ENCODE measurements around the gene KLHL9.

KLHL9 gene

DNA sequence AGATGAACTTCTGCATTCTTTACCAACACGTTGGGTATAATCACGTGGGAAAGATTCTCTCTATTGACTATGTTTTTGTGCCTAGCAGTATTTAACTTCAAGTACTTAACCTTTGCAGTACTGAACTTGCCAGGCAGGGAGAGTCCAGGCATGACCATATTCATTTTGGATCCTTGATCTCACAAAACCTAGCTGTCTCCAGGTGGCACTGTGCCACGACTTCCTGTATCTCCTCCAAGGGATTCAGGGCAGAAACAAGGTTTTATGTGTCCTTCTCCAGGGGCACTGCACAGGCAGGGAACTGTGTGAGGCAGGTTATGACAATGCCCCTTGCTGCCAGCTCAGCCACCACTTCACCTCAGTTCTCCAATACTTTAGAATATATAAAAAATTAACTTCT lies 18.3 kb downstream of the KLHL9 start:
- TF ChIP-seq, protein P1, sequence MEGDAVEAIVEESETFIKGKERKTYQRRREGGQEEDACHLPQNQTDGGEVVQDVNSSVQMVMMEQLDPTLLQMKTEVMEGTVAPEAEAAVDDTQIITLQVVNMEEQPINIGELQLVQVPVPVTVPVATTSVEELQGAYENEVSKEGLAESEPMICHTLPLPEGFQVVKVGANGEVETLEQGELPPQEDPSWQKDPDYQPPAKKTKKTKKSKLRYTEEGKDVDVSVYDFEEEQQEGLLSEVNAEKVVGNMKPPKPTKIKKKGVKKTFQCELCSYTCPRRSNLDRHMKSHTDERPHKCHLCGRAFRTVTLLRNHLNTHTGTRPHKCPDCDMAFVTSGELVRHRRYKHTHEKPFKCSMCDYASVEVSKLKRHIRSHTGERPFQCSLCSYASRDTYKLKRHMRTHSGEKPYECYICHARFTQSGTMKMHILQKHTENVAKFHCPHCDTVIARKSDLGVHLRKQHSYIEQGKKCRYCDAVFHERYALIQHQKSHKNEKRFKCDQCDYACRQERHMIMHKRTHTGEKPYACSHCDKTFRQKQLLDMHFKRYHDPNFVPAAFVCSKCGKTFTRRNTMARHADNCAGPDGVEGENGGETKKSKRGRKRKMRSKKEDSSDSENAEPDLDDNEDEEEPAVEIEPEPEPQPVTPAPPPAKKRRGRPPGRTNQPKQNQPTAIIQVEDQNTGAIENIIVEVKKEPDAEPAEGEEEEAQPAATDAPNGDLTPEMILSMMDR (IDR thresholded peaks at IDR 0.05; ENCODE audit: low read depth, low read length) = no peak
- no peak for DNase-seq (ENCODE audit: extremely low read depth, low read depth)

DNA sequence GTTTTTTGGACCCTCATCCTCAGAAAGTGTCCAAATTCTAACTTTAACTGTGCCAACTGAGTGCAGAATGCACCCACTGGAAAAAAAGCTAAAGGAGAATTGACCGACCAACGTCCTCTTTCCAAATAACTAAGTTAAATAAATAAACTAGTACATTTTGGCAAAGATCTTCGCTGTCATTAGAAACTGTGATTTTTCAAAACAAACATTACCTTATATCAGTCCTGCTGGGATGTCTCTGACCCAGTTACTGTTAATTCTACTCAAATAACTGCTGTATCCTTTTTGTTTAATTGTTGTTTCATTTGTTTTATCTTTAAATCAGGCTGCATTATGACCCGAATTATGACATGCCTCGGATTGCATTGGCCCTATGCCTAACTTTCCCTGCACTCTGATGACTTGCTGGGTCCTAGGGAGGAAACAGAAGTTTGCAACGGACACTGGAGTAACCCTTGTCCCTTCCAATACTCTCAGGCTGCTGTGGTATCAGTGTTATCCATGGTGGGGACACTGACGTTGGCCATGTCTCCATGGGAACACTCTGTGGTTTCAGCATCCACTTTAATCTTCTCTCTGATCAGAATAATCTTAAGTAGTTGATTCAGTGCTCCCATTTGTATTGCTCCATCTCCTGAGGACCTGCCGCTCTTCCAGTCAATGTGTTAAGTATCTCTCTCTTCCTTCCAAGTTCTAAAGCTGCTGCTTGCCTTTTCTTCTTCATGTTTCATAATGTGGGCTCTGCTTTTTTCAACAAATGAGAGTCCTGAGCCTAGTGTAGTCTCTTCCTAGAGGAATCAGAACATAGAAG lies 19.0 kb downstream of the KLHL9 start:
- DNase-seq (ENCODE audit: extremely low read depth, low read depth) = no peak
- TF ChIP-seq, protein P1 (IDR thresholded peaks at IDR 0.05; ENCODE audit: low read depth, low read length) = no peak

DNA sequence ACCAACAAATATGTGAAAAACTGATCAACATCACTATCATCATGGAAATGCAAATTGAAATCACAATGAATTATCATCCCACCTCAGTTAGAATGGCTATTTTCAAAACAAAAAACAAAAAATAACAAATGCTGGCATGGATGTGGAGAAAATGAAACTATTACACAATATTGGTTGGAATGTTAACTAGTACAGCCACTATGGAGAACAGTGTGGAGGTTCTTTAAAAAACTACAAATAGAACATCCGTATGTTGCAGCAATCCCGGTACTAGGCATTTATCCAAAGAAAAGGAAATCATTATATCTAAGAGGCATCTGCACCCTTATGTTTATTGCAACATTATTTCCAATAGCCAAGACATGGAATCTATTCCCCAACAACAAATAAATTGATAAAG lies 21.1 kb downstream of the KLHL9 start:
- DNase-seq (ENCODE audit: extremely low read depth, low read depth) = no peak
- TF ChIP-seq, protein P1 (IDR thresholded peaks at IDR 0.05; ENCODE audit: low read depth, low read length) = no peak

DNA sequence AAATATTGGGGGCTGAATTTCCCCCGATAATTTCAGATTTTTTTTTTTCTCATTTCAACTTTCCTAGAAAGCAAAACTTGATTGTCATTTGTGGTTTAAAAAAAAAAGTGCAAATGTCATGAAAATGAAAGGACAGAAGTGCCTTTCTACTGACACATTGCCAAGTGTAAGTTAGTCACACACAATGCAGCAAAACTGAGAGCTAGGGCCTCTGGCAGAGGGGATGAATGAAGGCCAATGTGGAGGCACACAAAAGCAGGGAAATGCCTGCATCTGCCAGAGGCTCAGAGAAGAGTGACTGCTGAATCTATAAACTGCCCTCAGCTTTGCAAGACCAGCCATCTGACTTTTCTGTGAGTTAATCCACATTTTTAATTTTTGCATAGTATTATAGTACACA lies 23.3 kb downstream of the KLHL9 start:
- TF ChIP-seq, protein P1 (IDR thresholded peaks at IDR 0.05; ENCODE audit: low read depth, low read length) = no peak
- no peak for DNase-seq (ENCODE audit: extremely low read depth, low read depth)

DNA sequence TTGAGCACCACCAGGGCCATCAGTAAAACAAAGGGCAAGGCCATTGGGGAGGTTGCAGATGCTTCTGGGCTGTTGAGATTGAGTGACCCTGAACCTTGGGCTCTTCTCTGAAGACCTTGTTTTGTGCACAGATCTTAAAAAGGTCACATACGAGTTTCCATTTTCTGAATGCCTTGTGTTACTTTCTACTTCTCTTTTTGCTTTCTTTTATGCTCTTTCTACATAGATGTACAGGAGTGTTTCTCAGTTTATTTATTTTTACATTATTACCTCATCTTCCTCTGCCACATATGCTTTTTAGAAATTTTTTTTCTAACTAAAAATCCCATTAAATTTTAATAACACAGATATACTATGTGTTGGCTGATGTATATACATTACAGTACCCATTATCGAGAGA lies 30.0 kb downstream of the KLHL9 start, which contains the start of gene IFNA5:
IFNA5 (minus strand) TSS at position 101 of the 400 bp plus-strand sequence; CDS start at position 44, 57 bp downstream.
- TF ChIP-seq, protein P1 (IDR thresholded peaks at IDR 0.05; ENCODE audit: low read depth, low read length) = no peak
- no peak for DNase-seq (ENCODE audit: extremely low read depth, low read depth)

DNA sequence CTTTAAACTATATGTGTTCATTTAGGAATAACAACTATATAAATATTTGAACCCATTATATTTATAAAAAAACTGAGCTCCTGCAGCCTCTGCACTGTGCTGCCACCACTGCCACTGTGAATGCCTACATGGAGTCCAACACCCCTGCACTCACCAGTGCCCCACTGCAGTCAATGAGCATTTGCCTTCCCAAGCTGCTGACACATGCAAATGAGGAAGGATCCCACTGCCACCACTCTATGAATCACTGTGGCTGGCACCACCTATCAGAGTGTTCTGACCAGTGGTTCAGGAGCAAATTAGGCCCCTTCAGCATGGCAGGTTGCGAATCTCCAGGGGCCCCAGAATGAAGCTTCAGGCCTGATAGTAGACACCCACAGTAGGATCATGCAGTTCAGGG lies 39.2 kb downstream of the KLHL9 start:
- TF ChIP-seq, protein P1 (IDR thresholded peaks at IDR 0.05; ENCODE audit: low read depth, low read length) = no peak
- DNase-seq (ENCODE audit: extremely low read depth, low read depth) = no peak

DNA sequence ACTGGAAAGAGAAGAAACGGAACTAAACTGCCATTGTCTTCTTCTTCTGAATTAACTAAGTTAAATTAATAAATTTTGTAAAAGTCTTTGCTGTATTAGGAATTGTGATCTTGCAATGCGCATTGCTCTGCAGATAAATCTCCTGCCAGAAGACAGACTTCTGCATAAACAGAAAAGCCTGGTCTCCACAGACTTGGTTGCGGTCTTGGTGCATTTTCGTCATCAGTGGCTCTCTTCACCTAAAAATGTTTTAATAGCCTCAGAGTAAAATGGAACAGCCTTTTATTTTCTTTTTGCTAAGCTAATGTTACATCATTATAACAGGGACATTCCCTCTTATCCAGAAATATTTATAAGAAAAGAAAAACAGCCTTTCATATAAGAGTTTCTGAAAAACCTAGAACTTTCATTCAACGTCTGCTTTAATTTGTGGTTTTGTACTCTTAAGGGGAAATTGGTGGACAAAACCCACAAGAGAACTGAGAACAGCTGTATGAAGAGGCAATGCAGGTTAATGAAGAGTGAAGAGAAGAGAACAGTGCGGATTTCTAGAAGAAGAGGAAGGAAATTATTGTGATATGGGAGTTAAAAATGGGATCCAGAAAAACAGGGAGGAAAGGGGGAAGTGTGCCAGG lies 40.2 kb downstream of the KLHL9 start:
- TF ChIP-seq, protein P1 (IDR thresholded peaks at IDR 0.05; ENCODE audit: low read depth, low read length) = no peak
- no peak for DNase-seq (ENCODE audit: extremely low read depth, low read depth)

Data from AG09319 (cell line).